GM18499 (cell line): Measurements from ENCODE around the gene KNDC1.
"Not testable (repeated sequence)": the region's sequence is repeated elsewhere in the genome, so short reads cannot be mapped to it uniquely, and the experiment has no call there.

Experiments
- ATAC-seq: cut with Tn5 transposase; IDR thresholded peaks from one replicate; pipeline ENCODE4 v1.9.1; 2021; ENCODE audit warnings: moderate number of reproducible peaks; ENCODE audit not compliant: insufficient read depth, unreplicated experiment

Gene KNDC1

GRCh38 chr10:133125901-133126300 is 34.1 kb upstream of the KNDC1 start:
- ATAC-seq = no peak

- no peak for ATAC-seq
These were observed 33.4 kb upstream of the KNDC1 start for GRCh38 chr10:133126431-133127290.

GRCh38 chr10:133127291-133128125 is 32.5 kb upstream of the KNDC1 start:
- no peak for ATAC-seq

- ATAC-seq = no peak
These were observed 31.6 kb upstream of the KNDC1 start for GRCh38 chr10:133128126-133129070.

GRCh38 chr10:133129071-133129858 is 30.8 kb upstream of the KNDC1 start:
- ATAC-seq = no peak

- no peak for ATAC-seq
These were observed 30.0 kb upstream of the KNDC1 start for GRCh38 chr10:133129859-133130495.

GRCh38 chr10:133130602-133131001 is 29.4 kb upstream of the KNDC1 start:
- ATAC-seq = no peak

- no peak for ATAC-seq
These were observed 29.0 kb upstream of the KNDC1 start for GRCh38 chr10:133131053-133131452.

GRCh38 chr10:133131734-133132472 is 28.1 kb upstream of the KNDC1 start:
- no peak for ATAC-seq

GRCh38 chr10:133132473-133133291 is 27.3 kb upstream of the KNDC1 start:
- ATAC-seq = no peak

GRCh38 chr10:133133471-133134231 is 26.4 kb upstream of the KNDC1 start:
- ATAC-seq = no peak

- ATAC-seq = no peak
These were observed 25.5 kb upstream of the KNDC1 start for GRCh38 chr10:133134411-133135115.

- no peak for ATAC-seq
These were observed 24.9 kb upstream of the KNDC1 start for GRCh38 chr10:133135116-133135465.

- ATAC-seq = not testable (repeated sequence)
These were observed 22.4 kb upstream of the KNDC1 start for GRCh38 chr10:133137486-133138145.

- no peak for ATAC-seq
These were observed 20.4 kb upstream of the KNDC1 start for GRCh38 chr10:133139551-133140065.
